Kidney epithelial cell (primary cell): ENCODE data around the gene RIC1. TPM values are rescaled to one million over a fixed set of nuclear protein-coding genes. Genes with fewer than 3 reads are reported as not detected.
"Not testable (repeated sequence)": the region's sequence is repeated elsewhere in the genome, so short reads cannot be mapped to it uniquely, and the experiment has no call there.

Experiments used
- DNase-seq: peaks from one replicate; pipeline ENCODE4 v3.0.0-alpha.2; 2010; ENCODE audit warnings: low read depth
- H3K27me3 ChIP-seq: 2 replicates; pipeline ENCODE4 v1.6.0; 2011; ENCODE audit warnings: low read length; ENCODE audit not compliant: control insufficient read depth, insufficient read depth
- H3K36me3 ChIP-seq: 2 replicates; pipeline ENCODE4 v1.5.1; 2011; ENCODE audit warnings: low read length; ENCODE audit not compliant: control insufficient read depth, insufficient read depth
- H3K4me3 ChIP-seq: 2 replicates; pipeline ENCODE4 v1.5.1; 2011; ENCODE audit warnings: low read depth, mild to moderate bottlenecking, control low read depth, low read length
- CTCF ChIP-seq: IDR thresholded peaks from 2 replicates; pipeline ENCODE4 v1.5.1; 2011; ENCODE audit warnings: mild to moderate bottlenecking, moderate library complexity, low read length, control low read depth, inconsistent platforms; ENCODE audit not compliant: insufficient read depth, poor library complexity, severe bottlenecking
- total RNA-seq: library from RNA; depleted of rRNA; stranded (reverse); fragments of >200 nt; gene quantifications from 2 replicates; pipeline ENCODE4 v1.2.3, GENCODE V29; 2015

The RIC1 gene
- total RNA-seq, 1 donor from 2014 or later = 16.8 TPM

GRCh38 chr9:5718296-5719032, 89.6 kb downstream of the RIC1 start:
- no peak overlapping the region for H3K4me3 ChIP-seq
- TF ChIP-seq CTCF = no peak
- H3K36me3 ChIP-seq = no peaks in the 10 kb centered on the region
- no peak for DNase-seq
- H3K27me3 ChIP-seq = no peaks in the 10 kb centered on the region

GRCh38 chr9:5719100-5719926, 90.4 kb downstream of the RIC1 start:
- no peaks in the 10 kb centered on the region for H3K36me3 ChIP-seq
- no peak for TF ChIP-seq CTCF
- H3K4me3 ChIP-seq = no peak overlapping the region
- H3K27me3 ChIP-seq = no peaks in the 10 kb centered on the region
- DNase-seq = no peak

GRCh38 chr9:5720151-5720550, 91.2 kb downstream of the RIC1 start:
- TF ChIP-seq CTCF = no peak
- no peaks in the 10 kb centered on the region for H3K27me3 ChIP-seq
- no peak for DNase-seq
- no peaks in the 10 kb centered on the region for H3K36me3 ChIP-seq
- H3K4me3 ChIP-seq = no peak overlapping the region

- no peak overlapping the region for H3K4me3 ChIP-seq
- DNase-seq = no peak
- H3K27me3 ChIP-seq = no peaks in the 10 kb centered on the region
- H3K36me3 ChIP-seq = no peaks in the 10 kb centered on the region
- TF ChIP-seq CTCF = no peak
These were observed 92.6 kb downstream of the RIC1 start for GRCh38 chr9:5721279-5722087.

GRCh38 chr9:5722679-5723078, 93.8 kb downstream of the RIC1 start:
- not testable (repeated sequence) for H3K27me3 ChIP-seq, H3K36me3 ChIP-seq, DNase-seq, H3K4me3 ChIP-seq

- Histone ChIP-seq H3K36me3 (no peaks in the 10 kb centered on the region), H3K27me3 (no peaks in the 10 kb centered on the region), H3K4me3 (no peak overlapping the region)
- no peak for DNase-seq
- TF ChIP-seq CTCF = no peak
These were observed 106.2 kb downstream of the RIC1 start for GRCh38 chr9:5735072-5735471.
